Ovary (tissue), 9 donors: ENCODE measurements around the gene ALOX12B. TPM values are rescaled to one million over a fixed set of nuclear protein-coding genes. Genes with fewer than 3 reads are reported as not detected.

ENCODE experiments used
- DNase-seq, 5 donors: peaks; one replicate each; pipeline ENCODE4 v3.0.0-alpha.2; 2019 to 2020
- H3K27ac ChIP-seq, 2 donors: fragments of 200-600 bp; one replicate each; pipeline versions ENCODE4 v1.5.1 to v1.8.0; 2019 to 2022
- H3K27me3 ChIP-seq: fragments of 200-600 bp; one replicate; pipeline ENCODE4 v1.8.0; 2022
- H3K36me3 ChIP-seq: fragments of 200-600 bp; sonication (generic); one replicate; pipeline ENCODE4 v1.5.1; 2019
- H3K4me1 ChIP-seq: one replicate; pipeline ENCODE4 v1.8.1; 2013; ENCODE audit warnings: mild to moderate bottlenecking, moderate library complexity; ENCODE audit not compliant: insufficient read depth
- H3K4me3 ChIP-seq: fragments of 200-600 bp; sonication (generic); one replicate; pipeline ENCODE4 v1.5.1; 2017
- H3K9me3 ChIP-seq, 2 donors: fragments of 200-600 bp in 1 of 2; sonication (generic) in 1 of 2; one replicate each; pipeline versions ENCODE4 v1.5.1 to v1.8.1; 2013 to 2019; ENCODE audit warnings: mild to moderate bottlenecking in 1 of 2, moderate library complexity in 1 of 2
- EP300 ChIP-seq: sonication (generic); formaldehyde crosslinking; IDR thresholded peaks from one replicate; pipeline ENCODE4 v1.6.1; 2017; ENCODE audit warnings: antibody characterized with exemption
- POLR2A ChIP-seq: fragments of 450-650 bp; IDR thresholded peaks from one replicate; pipeline ENCODE4 v1.6.1; 2017; ENCODE audit warnings: antibody characterized with exemption, mild to moderate bottlenecking, moderate library complexity
- WGBS, 3 donors: extraction: QIAGEN DNeasy Blood & Tissue Kit in 1 of 3; methylation state at CpG; one replicate each; pipeline versions ENCODE4 v1.1.5 to v1.1.7; 2013 to 2017; 5-methylcytosine and 5-hydroxymethylcytosine counted together
- intact Hi-C, 4 donors: fragments of 100-400 bp; cut with DNase I; formaldehyde crosslinking; loops; one replicate each; pipeline versions ENCODE4 v1.11.0 to v1.15.1; 2022 to 2023
- polyA plus RNA-seq, 2 donors: library from polyadenylated mRNA; stranded (reverse); fragments of 200-250 nt in 1 of 2; fragments of 350-450 nt in 1 of 2; fragmentation: Illumina TruSeq in 1 of 2; extraction: RNeasy Lipid Tissue Mini Kit (QIAGEN cat#74804) in 1 of 2; gene quantifications; one replicate each; pipeline ENCODE4 v1.2.3, GENCODE V29; 2013 to 2014
- total RNA-seq, 7 donors: library from RNA; depleted of rRNA in 2 of 7; stranded (reverse); fragments of >200 nt in 2 of 7; fragmentation: NEBNext Ultra II Directional in 3 of 7; extraction: Animal tissue kit (Norgen Biotek cat#: 25700) in 3 of 7; gene quantifications; one replicate each; pipeline versions ENCODE4 v1.1.0 to v1.2.4, GENCODE V29; 2016 to 2023
- TF ChIP-seq, protein P1 (sequence below), 3 donors: fragments of 450-650 bp in 2 of 3; fragments of 200-600 bp in 1 of 3; IDR thresholded peaks; one replicate each; pipeline versions ENCODE4 v1.5.1 to v1.8.0; 2016 to 2022; ENCODE audit warnings: antibody characterized with exemption in 3 of 3, mild to moderate bottlenecking in 1 of 3
- donor health status: DM: no; HTN: no; CAD: no; lungs with moderate emphysema.
- donor health status: DM: no; HTN: no; CAD: no.
- donor health status: Bipolar disorder and iron deficiency.
- donor health status: DM: yes; HTN: yes; CAD: no.
- donor health status: DM: no; HTN: no; CAD: no.
- donor health status: DM: yes; HTN: yes; CAD: no.

The ALOX12B gene
- total and polyA plus RNA-seq, 9 donors: 0.70 TPM; not detected in 8

GRCh38 chr17:8117367-8117979 is 30.0 kb upstream of the ALOX12B start:
- intact Hi-C loops: loop anchor here in 3 of 4 donors (5.0 to 10.0 kb wide), 3 partner anchors 167 to 177 kb away; partner anchors contain the start of genes RANGRF (in 2 of the 3) and SLC25A35 (in 1 of the 3)
- Histone ChIP-seq H3K27me3 (no peaks in the 10 kb centered on the region), H3K4me3 (peak overlapping the region; percentile 58), H3K27ac (no peak overlapping the region), H3K36me3 (no peaks in the 10 kb centered on the region), H3K9me3 (no peaks in the 10 kb centered on the region), H3K4me1 (peaks cover 9% of the 10 kb centered on the region)
- TF ChIP-seq POLR2A: no peak
- TF ChIP-seq, protein P1, sequence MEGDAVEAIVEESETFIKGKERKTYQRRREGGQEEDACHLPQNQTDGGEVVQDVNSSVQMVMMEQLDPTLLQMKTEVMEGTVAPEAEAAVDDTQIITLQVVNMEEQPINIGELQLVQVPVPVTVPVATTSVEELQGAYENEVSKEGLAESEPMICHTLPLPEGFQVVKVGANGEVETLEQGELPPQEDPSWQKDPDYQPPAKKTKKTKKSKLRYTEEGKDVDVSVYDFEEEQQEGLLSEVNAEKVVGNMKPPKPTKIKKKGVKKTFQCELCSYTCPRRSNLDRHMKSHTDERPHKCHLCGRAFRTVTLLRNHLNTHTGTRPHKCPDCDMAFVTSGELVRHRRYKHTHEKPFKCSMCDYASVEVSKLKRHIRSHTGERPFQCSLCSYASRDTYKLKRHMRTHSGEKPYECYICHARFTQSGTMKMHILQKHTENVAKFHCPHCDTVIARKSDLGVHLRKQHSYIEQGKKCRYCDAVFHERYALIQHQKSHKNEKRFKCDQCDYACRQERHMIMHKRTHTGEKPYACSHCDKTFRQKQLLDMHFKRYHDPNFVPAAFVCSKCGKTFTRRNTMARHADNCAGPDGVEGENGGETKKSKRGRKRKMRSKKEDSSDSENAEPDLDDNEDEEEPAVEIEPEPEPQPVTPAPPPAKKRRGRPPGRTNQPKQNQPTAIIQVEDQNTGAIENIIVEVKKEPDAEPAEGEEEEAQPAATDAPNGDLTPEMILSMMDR (IDR thresholded peaks at IDR 0.05): no peak
- no peak for TF ChIP-seq EP300
- peak in 2 of 5 donors; percentile 33 to 39 for DNase-seq
- 11 to 15% (median 14%) methylated on average over 18 of the region's 18 CpGs for WGBS, 3 donors

- no peak for TF ChIP-seq POLR2A
- TF ChIP-seq, protein P1 (IDR thresholded peaks at IDR 0.05): no peak
- no peak for TF ChIP-seq EP300
- DNase-seq: no peak
- peaks cover 9% of the 10 kb centered on the region for H3K4me1 ChIP-seq
- H3K9me3 ChIP-seq: no peaks in the 10 kb centered on the region
- H3K27ac ChIP-seq: no peak overlapping the region
- no peak overlapping the region for H3K4me3 ChIP-seq
- intact Hi-C loops: loop anchor here in 3 of 4 donors (5.0 to 10.0 kb wide), 3 partner anchors 168 to 178 kb away; partner anchors contain the start of genes RANGRF (in 2 of the 3) and SLC25A35 (in 1 of the 3)
- 44 to 69% (median 67%) methylated on average over 18 of the region's 18 CpGs for WGBS, 3 donors
- no peaks in the 10 kb centered on the region for H3K36me3 ChIP-seq
- H3K27me3 ChIP-seq: no peaks in the 10 kb centered on the region
These were observed 29.3 kb upstream of the ALOX12B start for GRCh38 chr17:8116776-8117175.

DNA sequence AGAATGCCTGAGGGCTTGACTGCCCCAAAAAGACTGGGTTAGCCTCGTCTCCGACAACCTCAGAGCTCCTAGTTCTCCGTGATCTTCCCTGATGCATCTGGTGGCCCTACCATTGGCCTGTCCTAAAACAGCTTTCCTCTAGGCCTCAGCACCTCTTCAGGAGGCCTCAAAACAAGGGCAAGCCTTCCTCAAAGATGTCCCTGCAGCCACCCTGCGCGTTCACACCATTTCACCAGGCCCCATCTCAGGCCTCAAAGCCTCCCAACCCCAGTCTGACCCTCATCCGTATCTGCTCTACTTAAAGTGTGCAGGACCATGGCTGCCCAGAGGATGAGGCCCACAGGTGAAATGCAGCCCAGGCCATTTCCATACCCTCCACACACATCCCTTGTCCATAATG is 23.4 kb upstream of the ALOX12B start:
- Histone ChIP-seq H3K36me3 (no peaks in the 10 kb centered on the region), H3K4me1 (peaks cover 6% of the 10 kb centered on the region), H3K27ac (no peak overlapping the region), H3K4me3 (no peak overlapping the region), H3K27me3 (no peaks in the 10 kb centered on the region), H3K9me3 (no peaks in the 10 kb centered on the region)
- TF ChIP-seq EP300 (no peak), POLR2A (no peak)
- TF ChIP-seq, protein P1 (IDR thresholded peaks at IDR 0.05): no peak
- intact Hi-C loops: loop anchor here in 2 of 4 donors (10.0 kb wide), 2 partner anchors 174 to 184 kb away; partner anchors contain the start of genes RANGRF (in 1 of the 2) and SLC25A35 (in 1 of the 2)
- no peak for DNase-seq
- WGBS, 3 donors: 91 to 93% (median 92%) methylated on average over 6 of the region's 6 CpGs

- Histone ChIP-seq H3K27ac (no peak overlapping the region), H3K9me3 (no peaks in the 10 kb centered on the region), H3K27me3 (no peaks in the 10 kb centered on the region), H3K36me3 (no peaks in the 10 kb centered on the region), H3K4me1 (peaks cover 6% of the 10 kb centered on the region), H3K4me3 (no peak overlapping the region)
- TF ChIP-seq, protein P1 (IDR thresholded peaks at IDR 0.05): no peak
- TF ChIP-seq POLR2A (no peak), EP300 (no peak)
- no peak for DNase-seq
- WGBS, 3 donors: 28 to 39% (median 28%) methylated on average over 8 to 10 of the region's 10 CpGs
- intact Hi-C loops: loop anchor here in 2 of 4 donors (10.0 kb wide), 2 partner anchors 174 to 184 kb away; partner anchors contain the start of genes RANGRF (in 1 of the 2) and SLC25A35 (in 1 of the 2)
These were observed 22.9 kb upstream of the ALOX12B start for GRCh38 chr17:8110456-8110804.
